ENCODE measurements around the gene HOXB6.

HOXB6 gene

DNA sequence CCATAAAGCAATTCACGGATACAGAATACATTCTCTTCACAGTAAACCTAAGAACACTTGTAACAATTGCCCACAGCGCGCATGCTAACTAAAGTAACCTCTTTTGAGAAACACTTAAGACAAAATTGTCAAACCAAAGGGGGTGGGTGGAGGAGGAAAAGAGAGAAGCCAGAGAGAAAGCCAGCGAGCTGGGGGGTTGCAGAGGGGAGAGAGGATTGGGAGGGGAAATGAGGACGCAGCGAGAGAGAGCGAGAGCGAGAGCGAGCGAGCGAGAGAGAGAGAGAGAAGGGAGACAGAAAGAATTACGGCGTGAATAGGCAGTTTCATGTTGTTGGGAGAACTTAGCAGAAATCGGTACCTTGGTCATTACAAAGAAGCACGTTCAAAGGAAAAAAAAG is 7.7 kb upstream of the HOXB6 start (continued):
- TF ChIP-seq PRDM4 (tag by site-specific recombination; IDR thresholded peaks at IDR 0.05): peak; percentile 97
- TF ChIP-seq, protein P1, sequence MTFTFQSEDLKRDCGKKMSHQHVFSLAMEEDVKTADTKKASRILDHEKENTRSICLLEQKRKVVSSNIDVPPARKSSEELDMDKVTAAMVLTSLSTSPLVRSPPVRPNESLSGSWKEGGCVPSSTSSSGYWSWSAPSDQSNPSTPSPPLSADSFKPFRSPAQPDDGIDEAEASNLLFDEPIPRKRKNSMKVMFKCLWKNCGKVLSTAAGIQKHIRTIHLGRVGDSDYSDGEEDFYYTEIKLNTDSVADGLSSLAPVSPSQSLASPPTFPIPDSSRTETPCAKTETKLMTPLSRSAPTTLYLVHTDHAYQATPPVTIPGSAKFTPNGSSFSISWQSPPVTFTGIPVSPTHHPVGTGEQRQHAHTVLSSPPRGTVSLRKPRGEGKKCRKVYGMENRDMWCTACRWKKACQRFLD (tag by site-specific recombination; IDR thresholded peaks at IDR 0.05): no peak
- TF ChIP-seq ZFP41 (tag by site-specific recombination; IDR thresholded peaks at IDR 0.05; ENCODE audit: borderline replicate concordance): no peak
- TF ChIP-seq ZBTB7A (tag by site-specific recombination; IDR thresholded peaks at IDR 0.05; ENCODE audit: low read depth): no peak; the same call in 1 of the 2 replicates
- peak; percentile 81 for TF ChIP-seq GLIS1 (tag by site-specific recombination; IDR thresholded peaks at IDR 0.05)
- no peak for TF ChIP-seq GLI4 (tag by site-specific recombination; IDR thresholded peaks at IDR 0.05)
- TF ChIP-seq SETDB1 (IDR thresholded peaks at IDR 0.05; ENCODE audit: insufficient read length, low read length): no peak
- TF ChIP-seq ZNF394 (tag by site-specific recombination; IDR thresholded peaks at IDR 0.05; ENCODE audit: borderline replicate concordance): no peak

DNA sequence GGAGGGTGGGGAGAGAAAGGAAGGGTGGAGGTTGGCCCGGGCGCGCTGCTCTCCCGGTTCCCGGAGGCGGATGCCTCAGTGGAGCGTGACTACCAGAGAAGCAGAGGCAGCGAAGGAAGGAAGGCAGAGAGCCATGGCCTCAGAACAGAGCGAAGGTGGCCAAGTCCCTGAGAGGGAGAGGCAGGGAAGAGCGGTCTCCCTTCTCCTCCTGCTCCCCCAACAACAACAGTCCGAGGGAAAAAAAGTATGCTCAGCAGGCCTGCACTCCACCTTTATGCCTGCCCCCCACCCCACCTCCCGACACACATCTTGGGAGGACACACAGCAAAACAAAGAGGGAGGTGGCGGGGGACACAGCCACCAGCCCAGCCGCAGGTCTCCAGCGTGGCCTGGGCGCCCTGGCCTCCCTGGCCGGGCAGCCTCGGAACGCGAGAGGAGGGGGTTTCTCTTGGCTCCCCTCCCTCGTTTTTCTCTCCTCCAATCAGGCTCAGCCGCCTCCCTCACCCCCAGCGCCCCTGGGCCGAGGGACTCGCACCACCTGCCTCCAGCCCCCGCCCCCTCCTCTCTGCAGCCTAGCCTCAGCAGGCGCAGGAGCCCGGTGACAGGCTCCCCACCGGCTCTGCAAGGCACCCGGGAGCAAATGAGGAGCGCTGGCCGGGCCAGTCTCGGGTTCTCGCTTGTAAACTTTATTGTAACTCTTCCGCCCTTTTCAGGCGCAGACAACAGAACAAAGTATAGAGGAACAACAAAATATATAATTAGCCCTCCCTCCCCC is 7.1 kb upstream of the HOXB6 start:
- H3K9me3 ChIP-seq (ENCODE audit: control insufficient read depth, insufficient read depth, low read depth, low read length): no peaks in the 10 kb centered on the region
- CTCF ChIA-PET: interaction anchor here (2.2 kb wide), 1 partner anchor 276 kb away, joined by 13 read pairs; no protein-coding TSS in a partner anchor
- peaks cover 7 to 8% of the 10 kb centered on the region in 2 experiments for H3K36me3 ChIP-seq (ENCODE audit: control insufficient read depth in 2 of 2, insufficient read depth in 1 of 2, low read length in 2 of 2)
- H3K4me1 ChIP-seq (ENCODE audit: control insufficient read depth, insufficient read depth, low read length): peaks cover 40% of the 10 kb centered on the region
- H3K27ac ChIP-seq (ENCODE audit: extremely low read depth, low read depth, low read length): peak overlapping the region; percentile 94
- peak overlapping the region; percentile 49 for H3K4me3 ChIP-seq (ENCODE audit: low read depth, low read length)
- POLR2A ChIA-PET: interaction anchor here (0.9 kb wide), 1 partner anchor 262 kb away, joined by 3 read pairs; no protein-coding TSS in a partner anchor
- peak; percentile 99 for TF ChIP-seq ZNF341 (tag by site-specific recombination; IDR thresholded peaks at IDR 0.05; ENCODE audit: low read depth)
- TF ChIP-seq KLF16 (tag by site-specific recombination; IDR thresholded peaks at IDR 0.05): peak; percentile 75; the same call in 1 of the 2 replicates
- 0 out of 2 replicates have a peak, but pooled peaks have one; percentile 15 for TF ChIP-seq KLF7 (tag by site-specific recombination; IDR thresholded peaks at IDR 0.05; ENCODE audit: borderline replicate concordance)
- TF ChIP-seq ZSCAN18 (tag by site-specific recombination; IDR thresholded peaks at IDR 0.05): no peak
- TF ChIP-seq SP7 (tag by site-specific recombination; IDR thresholded peaks at IDR 0.05): no peak
- no peak for TF ChIP-seq ZNF658 (tag by site-specific recombination; IDR thresholded peaks at IDR 0.05)
- TF ChIP-seq SP2 (tag by site-specific recombination; IDR thresholded peaks at IDR 0.05): peak; percentile 83
- TF ChIP-seq ZNF146 (tag by site-specific recombination; IDR thresholded peaks at IDR 0.05): peak; percentile 24; the same call in 1 of the 2 replicates
- peak; percentile 36; the same call in 1 of the 2 replicates for TF ChIP-seq YY1 (tag by site-specific recombination; IDR thresholded peaks at IDR 0.05)
- TF ChIP-seq REPIN1 (tag by site-specific recombination; IDR thresholded peaks at IDR 0.05; ENCODE audit: low read depth): no peak
- TF ChIP-seq ZNF561 (tag by site-specific recombination; IDR thresholded peaks at IDR 0.05; ENCODE audit: borderline replicate concordance): 0 out of 2 replicates have a peak, but pooled peaks have one; percentile 57
- peak; percentile 27; the same call in 1 of the 2 replicates for TF ChIP-seq KLF9 (tag by site-specific recombination; IDR thresholded peaks at IDR 0.05; ENCODE audit: low read depth)
- TF ChIP-seq ZNF837 (tag by site-specific recombination; IDR thresholded peaks at IDR 0.05): peak; percentile 71; the same call in 1 of the 2 replicates
- peak; percentile 72; the same call in 1 of the 2 replicates for TF ChIP-seq ZSCAN5A (tag by site-specific recombination; IDR thresholded peaks at IDR 0.05)
- TF ChIP-seq ZEB2 (tag by site-specific recombination; IDR thresholded peaks at IDR 0.05): peak; percentile 77
- TF ChIP-seq, protein P2, sequence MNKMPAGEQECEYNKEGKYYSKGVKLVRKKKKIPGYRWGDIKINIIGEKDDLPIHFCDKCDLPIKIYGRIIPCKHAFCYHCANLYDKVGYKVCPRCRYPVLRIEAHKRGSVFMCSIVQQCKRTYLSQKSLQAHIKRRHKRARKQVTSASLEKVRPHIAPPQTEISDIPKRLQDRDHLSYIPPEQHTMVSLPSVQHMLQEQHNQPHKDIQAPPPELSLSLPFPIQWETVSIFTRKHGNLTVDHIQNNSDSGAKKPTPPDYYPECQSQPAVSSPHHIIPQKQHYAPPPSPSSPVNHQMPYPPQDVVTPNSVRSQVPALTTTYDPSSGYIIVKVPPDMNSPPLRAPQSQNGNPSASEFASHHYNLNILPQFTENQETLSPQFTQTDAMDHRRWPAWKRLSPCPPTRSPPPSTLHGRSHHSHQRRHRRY (tag by site-specific recombination; IDR thresholded peaks at IDR 0.05): no peak
- TF ChIP-seq PRDM1 (tag by site-specific recombination; IDR thresholded peaks at IDR 0.05): peak; percentile 93
- TF ChIP-seq, protein P3, sequence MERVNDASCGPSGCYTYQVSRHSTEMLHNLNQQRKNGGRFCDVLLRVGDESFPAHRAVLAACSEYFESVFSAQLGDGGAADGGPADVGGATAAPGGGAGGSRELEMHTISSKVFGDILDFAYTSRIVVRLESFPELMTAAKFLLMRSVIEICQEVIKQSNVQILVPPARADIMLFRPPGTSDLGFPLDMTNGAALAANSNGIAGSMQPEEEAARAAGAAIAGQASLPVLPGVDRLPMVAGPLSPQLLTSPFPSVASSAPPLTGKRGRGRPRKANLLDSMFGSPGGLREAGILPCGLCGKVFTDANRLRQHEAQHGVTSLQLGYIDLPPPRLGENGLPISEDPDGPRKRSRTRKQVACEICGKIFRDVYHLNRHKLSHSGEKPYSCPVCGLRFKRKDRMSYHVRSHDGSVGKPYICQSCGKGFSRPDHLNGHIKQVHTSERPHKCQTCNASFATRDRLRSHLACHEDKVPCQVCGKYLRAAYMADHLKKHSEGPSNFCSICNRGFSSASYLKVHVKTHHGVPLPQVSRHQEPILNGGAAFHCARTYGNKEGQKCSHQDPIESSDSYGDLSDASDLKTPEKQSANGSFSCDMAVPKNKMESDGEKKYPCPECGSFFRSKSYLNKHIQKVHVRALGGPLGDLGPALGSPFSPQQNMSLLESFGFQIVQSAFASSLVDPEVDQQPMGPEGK (tag by site-specific recombination; IDR thresholded peaks at IDR 0.05): peak; percentile 98
